Esophagus squamous epithelium (tissue), 5 donors: Measurements from ENCODE around the gene ASS1. TPM values are rescaled to one million over a fixed set of nuclear protein-coding genes. Genes with fewer than 3 reads are reported as not detected.

Source experiments
- DNase-seq: peaks from one replicate; lab custom pipeline; 2025; lab: John Stamatoyannopoulos, UW
- H3K27ac ChIP-seq, 4 donors: fragments of 200-600 bp; sonication (generic); one replicate each; pipeline ENCODE4 v1.5.1; 2016 to 2019; ENCODE audit warnings: mild to moderate bottlenecking in 1 of 4
- H3K27me3 ChIP-seq, 4 donors: fragments of 200-600 bp; sonication (generic); 1 replicate in 3 of 4; 2 replicates in 1 of 4; pipeline versions ENCODE4 v1.5.1 to v1.6.0; 2017 to 2021; ENCODE audit warnings: antibody characterized with exemption in 1 of 4
- H3K36me3 ChIP-seq, 3 donors: fragments of 200-600 bp; sonication (generic); one replicate each; pipeline ENCODE4 v1.5.1; 2016 to 2019
- H3K4me1 ChIP-seq, 3 donors: fragments of 200-600 bp; sonication (generic); one replicate each; pipeline ENCODE4 v1.5.1; 2017 to 2019
- H3K4me3 ChIP-seq, 4 donors: fragments of 200-600 bp; sonication (generic); 1 replicate in 3 of 4; 2 replicates in 1 of 4; pipeline ENCODE4 v1.5.1; 2016 to 2019; ENCODE audit warnings: mild to moderate bottlenecking in 2 of 4, moderate library complexity in 1 of 4
- H3K9me3 ChIP-seq, 3 donors: fragments of 200-600 bp; sonication (generic); one replicate each; pipeline ENCODE4 v1.5.1; 2016 to 2019
- CTCF ChIP-seq, 6 experiments: fragments of 450-650 bp in 4 of 6; fragments of 200-600 bp in 2 of 6; sonication (generic) in 2 of 6; IDR thresholded peaks; one replicate each; pipeline ENCODE4 v1.5.1; 2016 to 2019; ENCODE audit warnings: antibody characterized with exemption in 6 of 6, mild to moderate bottlenecking in 4 of 6, moderate library complexity in 4 of 6
- POLR2A ChIP-seq, 4 donors: fragments of 450-650 bp; IDR thresholded peaks; one replicate each; pipeline ENCODE4 v1.6.1; 2017; ENCODE audit warnings: antibody characterized with exemption in 4 of 4, mild to moderate bottlenecking in 4 of 4, moderate library complexity in 3 of 4
- WGBS, 2 donors: methylation state at CpG; one replicate each; pipeline ENCODE4 v1.1.5; 2018; 5-methylcytosine and 5-hydroxymethylcytosine counted together
- intact Hi-C: fragments of 100-400 bp; cut with DNase I; formaldehyde crosslinking; loops from one replicate; pipeline ENCODE4 v1.15.0; 2022
- total RNA-seq, 4 donors: library from RNA; depleted of rRNA; stranded (reverse); fragments of >200 nt; gene quantifications; one replicate each; pipeline ENCODE4 v1.1.0, GENCODE V29; 2016
- donor health status: DM: yes; HTN: yes; CAD: no.

Gene ASS1
- total RNA-seq, 4 donors from 2014 or later, result 33.5 to 203 (median 85.2) TPM

GRCh38 chr9:130498918-130499698, 54.3 kb downstream of the ASS1 start:
- 80% methylated on average over 1 to 5 of the region's 9 CpGs for WGBS, 2 donors
- Histone ChIP-seq H3K27ac (peak overlapping the region in 1 of 4 donors; percentile 60), H3K36me3 (peaks cover 0 to 47% (median 3%) of the 10 kb centered on the region in 3 donors), H3K4me3 (no peak overlapping the region), H3K27me3 (no peaks in the 10 kb centered on the region), H3K4me1 (peaks cover 0 to 26% (median 0%) of the 10 kb centered on the region in 3 donors), H3K9me3 (peaks cover 0 to 9% (median 0%) of the 10 kb centered on the region in 3 donors)
- no peak for DNase-seq
- intact Hi-C loops, result no loop called here
- no peak for TF ChIP-seq POLR2A (IDR thresholded peaks at IDR 0.05)
- no peak for TF ChIP-seq CTCF (IDR thresholded peaks at IDR 0.05)

DNA sequence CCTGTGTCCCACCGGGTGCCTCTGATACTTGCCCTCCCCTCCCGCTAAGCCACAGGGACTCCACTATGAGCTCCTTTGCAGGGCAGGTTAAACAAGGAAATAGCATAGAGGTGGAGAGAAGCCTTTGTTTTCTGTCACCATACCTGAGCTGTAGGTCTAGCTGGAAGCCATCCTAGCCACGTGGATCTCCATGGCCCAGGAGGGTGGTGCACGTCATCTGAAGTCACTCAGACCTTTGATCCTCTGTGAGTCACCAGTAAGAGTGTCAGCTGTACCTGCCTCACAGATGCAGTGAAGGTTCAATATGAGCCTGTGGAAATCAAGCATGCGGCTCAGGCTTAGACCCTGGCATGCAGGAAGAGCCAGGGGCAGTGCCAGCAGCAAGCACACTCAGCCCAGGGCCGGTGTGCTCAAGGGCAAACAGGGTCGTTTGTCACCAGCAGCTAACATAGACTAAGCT, 55.1 kb downstream of the ASS1 start:
- peaks cover 0 to 4% (median 0%) of the 10 kb centered on the region in 3 donors for H3K9me3 ChIP-seq
- TF ChIP-seq CTCF (IDR thresholded peaks at IDR 0.05), result no peak
- no peak for TF ChIP-seq POLR2A (IDR thresholded peaks at IDR 0.05)
- 43 to 51% methylated on average over 3 to 6 of the region's 7 CpGs for WGBS, 2 donors
- H3K4me3 ChIP-seq, result no peak overlapping the region
- DNase-seq, result no peak
- peaks cover 0 to 26% (median 0%) of the 10 kb centered on the region in 3 donors for H3K4me1 ChIP-seq
- intact Hi-C loops, result no loop called here
- peaks cover 0 to 40% (median 0%) of the 10 kb centered on the region in 3 donors for H3K36me3 ChIP-seq
- H3K27ac ChIP-seq, result peak overlapping the region in 2 of 4 donors; percentile 9 to 60
- H3K27me3 ChIP-seq, result no peaks in the 10 kb centered on the region

GRCh38 chr9:130500340-130501180, 55.8 kb downstream of the ASS1 start:
- H3K4me3 ChIP-seq, result no peak overlapping the region
- DNase-seq, result no peak
- H3K27ac ChIP-seq, result peak overlapping the region in 2 of 4 donors; percentile 9 to 60
- H3K4me1 ChIP-seq, result peaks cover 0 to 26% (median 0%) of the 10 kb centered on the region in 3 donors
- peaks cover 0 to 33% (median 0%) of the 10 kb centered on the region in 3 donors for H3K36me3 ChIP-seq
- TF ChIP-seq CTCF (IDR thresholded peaks at IDR 0.05) (no peak), POLR2A (IDR thresholded peaks at IDR 0.05) (no peak)
- intact Hi-C loops, result no loop called here
- 70 to 72% methylated on average over 11 to 12 of the region's 12 CpGs for WGBS, 2 donors
- no peaks in the 10 kb centered on the region for H3K9me3 ChIP-seq
- no peaks in the 10 kb centered on the region for H3K27me3 ChIP-seq

DNA sequence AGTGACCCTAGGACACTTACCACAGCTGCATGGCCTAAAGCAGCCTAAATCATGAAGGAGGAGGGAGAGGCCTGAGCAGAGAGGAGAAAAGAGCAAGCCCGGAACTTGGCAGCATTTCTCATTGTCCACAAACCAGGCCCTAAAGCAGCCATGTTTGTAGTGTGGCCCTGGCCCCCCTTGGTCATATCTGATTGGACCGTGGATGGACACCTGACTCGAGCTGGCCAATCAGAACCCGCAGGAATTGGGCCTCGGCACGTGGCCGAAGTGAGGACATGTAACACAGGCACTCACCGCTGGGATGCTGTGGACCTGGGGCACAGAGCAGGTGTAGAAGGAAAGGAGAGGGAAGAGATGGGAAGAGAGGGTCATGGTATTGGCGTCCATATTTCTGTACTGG, 56.9 kb downstream of the ASS1 start:
- TF ChIP-seq CTCF (IDR thresholded peaks at IDR 0.05), result no peak
- no peak for DNase-seq
- Histone ChIP-seq H3K4me1 (peaks cover 0 to 26% (median 0%) of the 10 kb centered on the region in 3 donors), H3K27ac (no peak overlapping the region), H3K9me3 (no peaks in the 10 kb centered on the region), H3K36me3 (peaks cover 0 to 25% (median 0%) of the 10 kb centered on the region in 3 donors), H3K4me3 (no peak overlapping the region), H3K27me3 (no peaks in the 10 kb centered on the region)
- intact Hi-C loops, result no loop called here
- WGBS, 2 donors, result 78 to 80% methylated on average over 3 to 7 of the region's 9 CpGs
